KBM-7 (cell line): Measurements from ENCODE around the gene MRPS25.
A peak's percentile ranks its signal among the peaks of the same experiment; 100 is the strongest.

ENCODE experiments used
- DNase-seq: peaks from one replicate; pipeline ENCODE4 v3.0.0-alpha.2; 2015
- in situ Hi-C: fragments of 300-500 bp; cut with MboI; formaldehyde crosslinking; loops from 2 replicates; pipeline ENCODE4 v1.14.3; 2020; ENCODE audit warnings: low sequenced_read_pairs, low pct_unique_long_range_greater_than_20kb, mixed read lengths

Gene MRPS25

DNA sequence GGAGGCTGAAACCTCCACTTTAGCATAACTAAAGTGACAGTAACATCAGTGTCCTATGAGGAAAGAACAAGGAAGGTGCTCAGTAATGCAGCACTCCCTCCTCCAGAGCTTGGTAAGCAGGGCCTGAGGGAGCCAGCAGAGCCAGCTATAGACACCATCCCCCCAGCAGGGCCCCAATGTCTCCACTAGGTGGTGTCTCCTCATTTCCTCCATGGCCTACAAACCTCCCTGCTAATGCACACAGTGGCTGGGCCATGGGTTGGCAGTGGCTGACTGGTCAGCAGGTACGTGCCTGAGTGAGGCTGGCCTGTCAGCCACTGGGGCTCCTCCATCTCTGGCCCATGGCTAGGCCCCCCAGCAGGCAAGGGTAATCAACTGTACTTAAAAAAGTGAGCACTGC lies 13.6 kb downstream of the MRPS25 start:
- DNase-seq = peak; percentile 77
- in situ Hi-C loops = no loop called here

DNA sequence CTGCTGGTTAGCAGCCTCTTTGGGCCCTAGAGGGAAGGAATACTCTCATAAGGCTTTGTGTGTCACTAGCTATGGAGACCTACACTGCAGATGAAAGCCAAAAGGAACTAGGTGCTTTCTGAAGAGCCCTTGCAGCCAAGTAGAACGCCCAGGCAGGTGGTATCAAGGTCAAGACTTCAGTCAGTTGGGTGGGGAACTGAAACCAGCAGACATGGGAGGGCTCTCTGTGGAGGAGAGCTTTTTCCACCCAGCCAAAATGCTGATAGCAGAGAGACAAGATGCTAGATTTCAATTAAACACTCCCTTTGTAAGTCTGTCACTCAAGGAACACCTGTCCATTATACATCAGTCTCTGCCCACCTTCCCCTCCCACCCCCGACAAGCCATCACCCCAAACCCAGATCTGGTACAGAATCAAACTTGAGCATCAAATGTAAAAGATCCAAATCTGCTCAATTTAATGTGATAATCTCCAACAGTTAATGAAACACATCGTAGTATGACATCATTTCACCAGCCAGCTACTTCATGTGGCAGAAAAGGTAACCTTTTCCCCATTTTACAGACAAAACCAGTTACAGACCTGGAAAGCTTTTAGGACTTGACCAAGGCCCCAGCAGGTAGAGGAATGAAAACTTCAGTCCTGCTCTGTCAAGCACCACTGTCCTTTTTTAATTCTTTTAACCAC lies 14.6 kb downstream of the MRPS25 start:
- no peak for DNase-seq
- in situ Hi-C loops = no loop called here

DNA sequence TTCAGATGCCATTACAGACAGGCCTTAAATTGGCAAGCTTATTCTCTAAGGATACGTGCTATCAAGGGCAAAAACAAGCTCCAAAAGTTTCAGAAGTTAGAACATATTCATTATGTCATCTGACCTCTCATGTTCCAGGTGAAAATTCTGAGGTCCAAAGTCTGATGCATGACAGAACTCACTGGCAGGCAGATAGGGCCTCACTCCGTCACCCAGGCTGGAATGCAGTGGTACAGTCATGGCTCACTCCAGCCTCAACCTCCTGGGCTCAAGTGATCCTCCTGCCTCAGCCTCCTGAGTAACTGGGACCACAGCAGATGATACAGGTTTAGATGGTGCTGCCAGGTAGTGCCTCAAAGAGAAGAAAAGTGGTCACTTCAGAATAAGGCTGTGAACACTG lies 15.5 kb downstream of the MRPS25 start:
- in situ Hi-C loops = no loop called here

DNA sequence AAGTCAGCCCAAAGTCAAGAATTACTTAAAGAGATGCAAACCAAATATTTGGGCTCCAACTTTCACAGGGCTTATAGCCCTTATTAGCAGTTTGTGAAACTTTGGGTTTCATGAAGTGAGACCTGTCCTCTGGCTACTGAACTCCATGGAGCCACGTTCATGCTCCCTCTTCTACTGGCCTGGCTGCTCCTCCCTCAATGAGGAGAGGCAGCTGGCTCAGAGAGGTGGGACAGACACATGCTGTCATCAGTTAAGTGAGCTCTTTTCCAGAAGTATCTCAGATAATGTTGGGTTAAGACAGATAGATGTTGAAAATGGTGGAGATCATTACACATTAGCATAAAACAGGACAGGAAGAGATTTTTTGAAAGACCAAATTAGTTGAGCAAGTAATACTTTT lies 19.4 kb downstream of the MRPS25 start:
- in situ Hi-C loops = no loop called here

More for the DNA sequence above, 15.5 kb downstream of the MRPS25 start:
- DNase-seq = no peak

DNA sequence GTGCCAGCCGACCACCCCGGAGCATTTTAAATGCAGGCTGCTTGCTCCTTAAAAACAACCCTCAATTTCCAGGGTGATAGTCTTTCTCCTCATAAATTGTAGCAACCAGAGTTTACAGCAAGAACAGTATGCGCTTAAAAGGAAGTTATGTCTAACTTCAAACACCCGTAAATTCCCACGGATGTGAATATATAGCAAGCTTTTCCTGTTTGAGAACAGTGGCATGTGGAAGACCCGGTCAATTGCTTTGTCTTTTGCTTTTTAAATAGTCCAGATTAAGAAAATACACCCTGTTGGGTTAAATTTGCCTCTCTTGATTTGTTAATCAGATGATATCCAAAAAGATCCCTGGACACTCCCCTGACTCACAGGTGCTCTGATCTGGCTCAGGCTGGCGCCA lies 20.8 kb downstream of the MRPS25 start:
- DNase-seq = no peak
- in situ Hi-C loops = no loop called here

More for the DNA sequence above, 19.4 kb downstream of the MRPS25 start:
- no peak for DNase-seq

DNA sequence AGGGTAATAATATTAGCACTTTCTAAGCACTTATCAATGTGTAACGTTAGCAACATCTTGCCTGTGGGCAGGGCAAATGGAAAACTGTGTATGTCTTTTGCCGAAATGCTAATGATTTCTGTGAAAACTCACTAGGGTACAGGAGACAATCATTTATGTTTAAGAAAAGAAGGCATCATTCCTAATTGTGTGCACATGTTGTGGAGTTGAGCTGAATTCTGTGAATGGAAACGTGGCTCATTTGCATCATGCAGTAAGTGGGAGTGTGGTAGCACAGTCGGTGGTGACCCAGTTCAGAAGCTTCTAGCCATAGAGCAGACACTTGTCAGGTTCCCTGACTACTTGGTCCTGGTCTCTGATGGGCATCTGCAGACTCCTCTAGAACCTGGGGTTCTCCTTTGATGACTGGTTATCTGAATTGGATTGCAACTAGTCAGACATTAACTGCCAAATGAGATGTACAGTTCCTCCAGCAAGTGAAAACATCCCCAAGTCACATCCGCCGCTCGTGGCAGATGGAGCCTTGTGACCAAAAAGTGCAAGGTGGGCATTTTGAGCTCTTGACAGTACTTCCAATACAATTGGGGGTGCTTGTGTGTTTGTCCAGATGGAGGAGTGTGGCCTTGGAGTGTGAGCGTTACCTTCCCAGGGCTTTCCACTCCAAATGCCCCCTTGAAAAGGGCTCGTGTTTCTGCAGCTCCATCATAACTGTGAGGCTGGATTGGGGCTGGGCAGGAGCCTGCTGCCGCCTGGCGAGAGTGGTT lies 21.5 kb downstream of the MRPS25 start:
- in situ Hi-C loops = no loop called here
- DNase-seq = no peak

DNA sequence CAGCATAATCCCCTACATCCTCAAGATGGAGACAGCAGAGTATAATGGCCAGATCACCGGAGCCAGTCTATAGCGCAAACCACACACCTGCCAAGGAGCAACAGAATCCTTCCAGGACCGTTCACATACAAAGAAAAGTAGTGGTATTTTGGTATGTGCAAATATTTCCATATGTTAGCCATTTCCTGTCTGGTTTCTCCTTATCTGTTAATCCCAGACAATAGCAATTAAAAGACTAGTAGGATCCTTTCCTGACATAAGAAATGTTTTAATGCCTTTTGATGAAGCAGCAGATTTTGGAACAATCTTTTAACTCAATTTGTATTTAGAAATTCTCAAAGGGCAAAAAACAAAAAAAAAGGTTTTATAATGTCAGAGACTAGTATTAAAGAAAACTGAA lies 22.2 kb downstream of the MRPS25 start:
- peak; percentile 33 for DNase-seq
- in situ Hi-C loops = no loop called here

DNA sequence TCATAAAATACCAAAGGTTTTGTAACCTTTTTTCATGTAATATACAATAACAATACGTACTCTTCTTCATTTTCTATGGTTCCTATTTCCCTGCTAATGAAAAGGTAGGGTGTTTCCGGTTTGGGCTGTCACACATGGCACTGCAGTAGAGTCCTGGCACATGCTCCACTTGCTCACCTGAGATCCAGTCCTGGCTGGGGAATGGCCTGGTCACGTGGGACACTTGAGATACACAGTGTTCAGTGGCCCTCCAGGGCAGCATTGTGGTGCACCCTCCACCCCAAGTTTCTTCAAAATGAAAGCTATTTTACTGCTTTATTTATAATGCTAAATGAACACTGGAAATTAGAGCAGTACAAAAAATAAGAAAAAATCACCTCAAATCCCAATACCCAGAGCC lies 23.2 kb downstream of the MRPS25 start:
- in situ Hi-C loops = no loop called here
- DNase-seq = no peak

DNA sequence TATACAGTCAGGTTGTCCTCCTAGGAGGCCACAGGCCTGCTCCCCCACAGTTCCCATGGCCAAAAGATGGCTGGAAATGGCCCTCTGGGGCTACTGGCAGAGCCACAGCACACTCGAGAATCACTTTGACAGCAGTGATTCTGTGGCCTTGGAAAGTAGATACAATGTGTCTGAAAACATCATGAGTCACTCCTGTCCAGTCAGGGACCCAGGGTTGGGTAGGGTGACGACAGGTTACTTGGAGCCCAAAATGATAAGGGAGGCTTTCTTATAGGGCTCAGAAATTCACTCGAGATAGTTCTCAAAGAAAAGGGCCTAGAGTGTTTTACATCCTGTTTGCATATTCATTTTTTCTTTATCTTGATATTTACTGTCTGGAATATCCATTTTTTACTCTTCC lies 24.3 kb downstream of the MRPS25 start:
- in situ Hi-C loops = no loop called here
- no peak for DNase-seq

DNA sequence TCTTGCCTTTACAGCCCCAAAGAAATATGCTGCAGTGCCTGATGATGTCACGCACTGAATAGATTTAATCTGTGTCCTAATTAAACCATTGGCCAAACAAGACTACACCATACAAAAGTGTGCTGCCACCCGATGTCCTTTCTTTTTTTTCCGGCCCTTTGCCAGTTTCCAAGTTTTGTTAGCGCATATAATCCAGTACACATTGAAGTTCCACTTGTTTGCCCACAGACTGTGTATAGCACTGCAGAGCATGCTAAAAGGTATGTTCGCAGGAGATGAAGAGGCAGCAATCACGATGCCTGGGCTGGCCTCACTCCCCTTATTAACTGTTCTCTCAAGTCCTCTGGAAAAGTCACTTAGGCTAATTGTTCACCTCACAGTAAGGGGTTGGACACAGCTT lies 26.8 kb downstream of the MRPS25 start:
- DNase-seq = no peak
- in situ Hi-C loops = no loop called here

DNA sequence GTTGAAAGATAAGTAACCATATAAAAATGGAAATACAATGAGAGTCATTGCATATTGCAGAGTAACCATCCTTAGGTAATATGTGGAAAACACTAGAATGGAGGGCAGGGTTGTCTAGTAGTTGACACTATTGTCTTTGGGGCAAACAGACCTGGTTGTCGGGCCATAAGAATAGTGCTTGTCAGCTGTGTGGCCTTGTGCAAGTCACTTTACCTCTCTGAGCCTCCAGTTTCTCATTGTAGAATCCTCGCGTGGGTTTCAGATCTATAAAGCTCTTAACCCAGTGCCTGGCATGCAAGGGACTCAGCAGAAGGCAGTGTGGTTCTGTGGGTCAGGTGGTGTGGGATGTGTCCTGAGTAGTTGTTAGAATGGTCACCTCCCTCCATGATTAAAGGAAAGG lies 32.0 kb downstream of the MRPS25 start:
- DNase-seq = no peak
- in situ Hi-C loops = no loop called here

DNA sequence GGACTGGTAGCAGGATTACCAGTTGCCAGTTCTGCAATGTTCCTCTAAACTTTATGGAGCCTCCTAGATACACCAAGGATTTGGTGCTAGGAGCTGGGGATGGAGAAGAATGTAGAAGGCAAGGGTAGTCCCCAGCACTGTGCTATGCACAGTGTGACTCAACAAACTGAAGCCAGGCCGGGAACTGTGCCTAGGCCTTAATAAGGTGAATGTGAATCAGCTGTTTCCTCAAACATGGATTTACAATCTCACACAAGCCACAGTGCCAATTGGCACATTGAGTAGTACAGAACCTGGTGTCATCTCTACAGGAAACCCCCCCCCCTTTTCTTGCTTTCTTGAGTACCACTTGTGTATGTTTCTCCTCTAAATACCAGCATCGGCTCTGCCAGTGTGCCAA lies 32.5 kb downstream of the MRPS25 start:
- in situ Hi-C loops = no loop called here
- no peak for DNase-seq

DNA sequence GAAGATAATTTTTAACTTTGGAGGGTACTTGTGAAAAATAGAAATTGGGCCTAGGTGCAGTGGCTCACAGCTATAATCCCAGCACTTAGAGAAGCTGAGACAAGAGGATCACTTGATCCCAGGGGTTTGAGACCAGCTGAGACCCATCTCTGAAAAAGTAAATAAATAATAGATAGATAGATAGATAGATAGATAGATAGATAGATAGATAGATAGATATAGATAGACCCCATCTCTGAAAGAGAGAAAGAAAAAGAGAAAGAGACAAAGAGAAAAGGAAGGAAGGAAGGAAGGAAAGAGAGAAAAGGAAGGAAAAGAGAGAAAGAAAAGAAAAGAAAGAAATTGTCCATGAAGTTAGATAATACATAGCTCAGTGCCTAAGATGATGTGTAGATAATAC lies 35.5 kb downstream of the MRPS25 start:
- in situ Hi-C loops = no loop called here
- DNase-seq = no peak

DNA sequence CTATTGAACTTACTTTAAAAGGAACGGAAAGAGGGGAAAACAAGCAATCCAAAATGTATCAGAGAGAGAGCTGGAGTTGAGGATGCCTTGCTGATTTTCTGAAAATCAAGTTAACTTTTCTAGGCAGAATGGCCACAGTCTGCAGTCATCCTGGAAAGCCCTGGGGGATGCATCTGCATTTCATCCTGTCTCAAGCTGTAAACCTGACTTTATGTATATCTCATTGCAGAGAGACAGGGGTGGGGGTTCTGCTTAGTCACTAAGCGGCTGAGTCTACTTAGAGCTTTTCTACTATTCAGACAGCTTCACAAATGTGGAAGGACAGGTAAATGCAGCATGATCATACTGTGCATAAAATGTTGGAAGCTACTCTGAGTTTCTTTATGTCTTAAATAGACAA lies 41.4 kb downstream of the MRPS25 start:
- DNase-seq = no peak
- in situ Hi-C loops = no loop called here

DNA sequence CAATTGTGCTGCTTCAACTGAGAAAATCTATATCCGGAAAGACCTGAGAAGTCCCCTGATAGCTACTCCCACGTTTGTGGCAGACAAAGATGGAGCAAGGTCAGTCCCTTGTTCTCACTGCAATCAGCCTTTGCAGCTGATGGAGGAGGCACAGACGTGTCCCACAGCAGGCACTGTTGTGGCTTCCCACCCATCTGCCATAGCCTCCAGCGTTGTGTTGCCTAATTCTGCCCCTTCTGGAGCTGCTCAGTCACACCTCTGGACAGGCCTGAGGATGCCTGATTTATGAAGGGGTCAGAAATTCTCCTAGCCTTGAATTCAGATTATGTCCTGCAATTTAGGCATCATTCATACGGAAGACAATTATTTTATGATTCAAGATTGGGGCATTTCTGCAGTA lies 41.9 kb downstream of the MRPS25 start:
- in situ Hi-C loops = no loop called here
- no peak for DNase-seq

DNA sequence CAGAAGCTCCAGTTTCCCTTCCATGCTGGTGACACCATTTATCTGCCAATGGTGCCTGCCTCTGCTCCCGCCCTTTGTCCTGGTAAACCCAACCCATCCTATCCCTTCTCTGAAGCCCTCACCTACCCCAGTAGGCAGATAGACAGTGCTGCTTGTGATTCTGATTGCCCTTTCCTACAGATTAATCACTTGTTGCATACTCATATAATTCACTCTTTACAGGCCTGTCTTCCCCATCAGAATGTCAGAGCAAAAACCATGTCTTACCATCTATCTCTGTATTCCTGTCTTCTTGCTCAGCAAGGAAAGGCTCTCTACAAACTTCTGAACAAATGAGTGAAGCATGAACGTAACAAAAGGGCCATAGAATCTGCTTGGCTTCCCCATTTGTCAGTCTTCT lies 47.9 kb downstream of the MRPS25 start:
- no peak for DNase-seq
- in situ Hi-C loops = no loop called here

DNA sequence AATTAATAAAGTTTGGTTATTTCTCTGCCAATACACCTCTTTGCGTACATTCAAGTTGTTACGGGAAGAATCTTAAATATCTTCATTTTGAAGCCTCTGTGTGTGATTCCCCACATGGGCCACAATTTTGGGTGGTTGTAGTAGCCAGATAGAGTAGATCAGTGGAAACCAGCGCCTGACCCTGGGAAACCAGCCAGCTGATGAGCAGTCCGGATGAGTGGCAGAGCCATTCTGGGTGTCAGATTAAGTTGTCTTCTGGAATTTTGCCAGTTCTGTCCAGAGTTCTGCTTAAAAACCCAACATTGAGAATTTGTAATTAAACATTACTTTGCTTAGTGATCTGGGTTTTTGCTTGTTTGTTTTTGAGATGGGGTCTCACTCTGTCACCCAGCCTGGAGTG lies 49.7 kb downstream of the MRPS25 start:
- in situ Hi-C loops = no loop called here
- DNase-seq = no peak

DNA sequence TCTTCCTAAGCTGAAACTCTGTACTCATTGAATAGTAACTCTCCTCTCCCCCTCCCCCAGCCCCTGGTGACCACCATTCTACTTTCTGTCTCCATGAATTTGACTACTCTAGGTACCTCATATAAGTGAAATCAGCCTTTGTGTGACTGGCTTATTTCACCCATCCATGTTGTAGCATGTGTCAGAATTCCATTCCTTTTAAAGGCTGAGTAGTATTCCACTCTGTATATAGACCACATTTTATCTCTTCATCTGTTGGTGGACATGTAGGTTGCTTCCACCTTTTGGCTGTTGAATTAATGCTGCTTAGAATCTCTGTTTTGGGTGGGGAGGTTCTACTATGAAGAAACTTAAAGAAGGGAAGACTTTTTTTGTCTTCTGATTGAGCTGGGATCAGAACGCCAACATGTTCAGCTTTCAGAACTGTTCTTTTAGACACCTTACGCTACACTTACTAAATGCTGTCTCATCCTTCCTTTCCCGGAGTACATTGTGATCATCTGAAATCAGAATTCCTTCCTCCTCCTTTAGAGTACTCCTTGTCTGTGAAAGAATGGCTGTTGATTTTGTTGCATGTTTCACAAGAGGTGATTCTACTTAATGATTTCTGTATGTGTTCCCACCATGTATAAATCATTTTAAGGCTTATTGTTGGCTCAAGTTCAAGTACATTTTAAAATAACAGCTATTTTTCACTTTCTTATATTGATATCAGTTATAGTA lies 50.3 kb downstream of the MRPS25 start:
- in situ Hi-C loops = no loop called here
- DNase-seq = no peak

DNA sequence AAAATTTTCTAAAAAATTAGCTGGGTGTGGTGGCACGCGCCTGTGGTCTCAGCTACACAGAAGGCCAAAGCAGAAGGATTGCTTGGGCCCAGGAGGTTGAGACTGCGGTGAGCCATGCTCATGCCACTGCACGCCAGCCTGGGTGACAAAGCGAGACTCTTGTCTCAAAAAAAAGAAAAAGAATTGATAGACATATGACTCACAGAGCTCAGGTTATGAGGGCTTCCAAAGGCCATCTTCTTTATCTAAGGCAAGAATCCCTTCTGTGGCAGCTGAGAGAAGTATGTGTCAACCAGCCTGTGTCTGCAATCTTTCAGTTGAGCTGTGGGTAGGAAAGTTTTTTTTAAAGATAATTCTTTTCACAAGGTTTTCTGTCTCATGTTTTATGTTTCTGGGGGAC lies 53.9 kb downstream of the MRPS25 start:
- DNase-seq = no peak
- in situ Hi-C loops = no loop called here

DNA sequence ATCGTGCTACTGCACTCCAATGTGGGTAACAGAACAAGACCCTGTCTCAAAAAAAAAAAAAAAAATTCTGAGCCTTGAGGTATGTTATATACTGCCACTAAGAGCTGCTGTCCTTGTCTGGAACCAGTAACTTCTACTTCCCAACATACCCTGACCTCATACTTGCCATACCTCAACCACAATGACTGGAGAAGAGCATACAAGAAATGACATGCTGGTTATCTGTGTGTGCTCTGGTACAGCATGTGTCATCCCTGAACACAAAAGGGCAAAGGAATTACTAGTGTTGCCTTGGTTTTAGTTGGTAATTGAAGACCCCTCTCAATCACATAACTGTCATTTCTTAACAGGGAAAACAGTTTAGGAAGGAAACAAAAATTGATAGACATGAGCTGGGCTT lies 54.5 kb downstream of the MRPS25 start:
- DNase-seq = no peak
- in situ Hi-C loops = no loop called here
